ENCODE measurements around the gene XRCC5.

GRCh38 chr2:216211614-216212145 is 102.5 kb downstream of the XRCC5 start:
- no peak for TF ChIP-seq POLR2A (IDR thresholded peaks at IDR 0.05; ENCODE audit: low read depth, low read length)
- TF ChIP-seq POLR2AphosphoS5 (IDR thresholded peaks at IDR 0.05; ENCODE audit: low read depth, low read length), result no peak
- no peak for TF ChIP-seq SPI1 (IDR thresholded peaks at IDR 0.05; ENCODE audit: low read depth, low read length)
- TF ChIP-seq TAF1 (IDR thresholded peaks at IDR 0.05; ENCODE audit: low read depth, low read length), result no peak
- no peak for TF ChIP-seq POU2F2 (IDR thresholded peaks at IDR 0.05; ENCODE audit: low read depth, low read length)

All from GM12891 (cell line).